Duodenal mucosa (tissue), 2 donors: ENCODE results near the gene LY9.

Experiments used
- H3K27ac ChIP-seq: one replicate; pipeline ENCODE4 v1.7.0; 2013; ENCODE audit warnings: low read depth, low read length
- H3K27me3 ChIP-seq, 2 donors: one replicate each; pipeline ENCODE4 v1.7.0; 2013; ENCODE audit warnings: low read length in 2 of 2, control low read depth in 1 of 2; ENCODE audit not compliant: insufficient read depth in 2 of 2, control insufficient read depth in 1 of 2
- H3K36me3 ChIP-seq, 2 donors: one replicate each; pipeline ENCODE4 v1.7.0; 2013; ENCODE audit warnings: low read length in 2 of 2, control low read depth in 1 of 2; ENCODE audit not compliant: insufficient read depth in 2 of 2, control insufficient read depth in 1 of 2
- H3K4me1 ChIP-seq, 2 donors: one replicate each; pipeline ENCODE4 v1.7.0; 2013; ENCODE audit warnings: low read length in 2 of 2, control low read depth in 1 of 2; ENCODE audit not compliant: insufficient read depth in 2 of 2, control insufficient read depth in 1 of 2
- H3K4me3 ChIP-seq, 2 donors: one replicate each; pipeline ENCODE4 v1.7.0; 2013; ENCODE audit warnings: low read length in 2 of 2, low read depth in 1 of 2
- H3K9ac ChIP-seq, 2 donors: one replicate each; pipeline ENCODE4 v1.7.0; 2013; ENCODE audit warnings: low read length in 2 of 2, low read depth in 1 of 2
- H3K9me3 ChIP-seq, 2 donors: one replicate each; pipeline ENCODE4 v1.7.0; 2013; ENCODE audit warnings: low read length in 2 of 2, control low read depth in 1 of 2; ENCODE audit not compliant: control insufficient read depth in 1 of 2

LY9 gene

GRCh38 chr1:160834945-160835565 is 39.1 kb downstream of the LY9 start:
- no peak overlapping the region for H3K4me3 ChIP-seq
- H3K9me3 ChIP-seq, result no peaks in the 10 kb centered on the region
- H3K4me1 ChIP-seq, result peaks cover 9 to 22% of the 10 kb centered on the region in 2 donors
- H3K36me3 ChIP-seq, result no peaks in the 10 kb centered on the region
- H3K27me3 ChIP-seq, result no peaks in the 10 kb centered on the region
- no peak overlapping the region for H3K27ac ChIP-seq
- no peak overlapping the region for H3K9ac ChIP-seq

- H3K27me3 ChIP-seq, result no peaks in the 10 kb centered on the region
- H3K9ac ChIP-seq, result no peak overlapping the region
- peaks cover 9 to 22% of the 10 kb centered on the region in 2 donors for H3K4me1 ChIP-seq
- no peaks in the 10 kb centered on the region for H3K36me3 ChIP-seq
- no peak overlapping the region for H3K4me3 ChIP-seq
- H3K9me3 ChIP-seq, result no peaks in the 10 kb centered on the region
- no peak overlapping the region for H3K27ac ChIP-seq
These were observed 39.8 kb downstream of the LY9 start for GRCh38 chr1:160835751-160836150.

- no peaks in the 10 kb centered on the region for H3K36me3 ChIP-seq
- no peaks in the 10 kb centered on the region for H3K27me3 ChIP-seq
- peaks cover 9 to 22% of the 10 kb centered on the region in 2 donors for H3K4me1 ChIP-seq
- H3K4me3 ChIP-seq, result no peak overlapping the region
- no peaks in the 10 kb centered on the region for H3K9me3 ChIP-seq
- no peak overlapping the region for H3K9ac ChIP-seq
- no peak overlapping the region for H3K27ac ChIP-seq
These were observed 40.6 kb downstream of the LY9 start for GRCh38 chr1:160836561-160836960.

- no peaks in the 10 kb centered on the region for H3K27me3 ChIP-seq
- no peak overlapping the region for H3K4me3 ChIP-seq
- no peak overlapping the region for H3K27ac ChIP-seq
- peaks cover 9 to 22% of the 10 kb centered on the region in 2 donors for H3K4me1 ChIP-seq
- no peaks in the 10 kb centered on the region for H3K9me3 ChIP-seq
- H3K9ac ChIP-seq, result no peak overlapping the region
- H3K36me3 ChIP-seq, result no peaks in the 10 kb centered on the region
These were observed 41.1 kb downstream of the LY9 start for GRCh38 chr1:160836981-160837557.

- no peaks in the 10 kb centered on the region for H3K36me3 ChIP-seq
- no peak overlapping the region for H3K27ac ChIP-seq
- no peak overlapping the region for H3K9ac ChIP-seq
- no peak overlapping the region for H3K4me3 ChIP-seq
- H3K27me3 ChIP-seq, result no peaks in the 10 kb centered on the region
- H3K9me3 ChIP-seq, result no peaks in the 10 kb centered on the region
- H3K4me1 ChIP-seq, result peaks cover 9 to 22% of the 10 kb centered on the region in 2 donors
These were observed 41.7 kb downstream of the LY9 start for GRCh38 chr1:160837558-160838205.

GRCh38 chr1:160838888-160839287 is 42.9 kb downstream of the LY9 start:
- no peak overlapping the region for H3K27ac ChIP-seq
- no peak overlapping the region for H3K9ac ChIP-seq
- H3K36me3 ChIP-seq, result no peaks in the 10 kb centered on the region
- peaks cover 9 to 22% of the 10 kb centered on the region in 2 donors for H3K4me1 ChIP-seq
- H3K27me3 ChIP-seq, result no peaks in the 10 kb centered on the region
- no peak overlapping the region for H3K4me3 ChIP-seq
- H3K9me3 ChIP-seq, result no peaks in the 10 kb centered on the region

- Histone ChIP-seq H3K9me3 (no peaks in the 10 kb centered on the region), H3K27ac (no peak overlapping the region), H3K4me1 (peaks cover 9 to 22% of the 10 kb centered on the region in 2 donors), H3K36me3 (no peaks in the 10 kb centered on the region), H3K27me3 (no peaks in the 10 kb centered on the region), H3K9ac (no peak overlapping the region), H3K4me3 (no peak overlapping the region)
These were observed 43.8 kb downstream of the LY9 start for GRCh38 chr1:160839746-160840145.

- Histone ChIP-seq H3K36me3 (no peaks in the 10 kb centered on the region), H3K4me3 (no peak overlapping the region), H3K9me3 (no peaks in the 10 kb centered on the region), H3K27ac (no peak overlapping the region), H3K9ac (no peak overlapping the region), H3K27me3 (no peaks in the 10 kb centered on the region), H3K4me1 (peaks cover 9 to 19% of the 10 kb centered on the region in 2 donors)
These were observed 45.1 kb downstream of the LY9 start for GRCh38 chr1:160841079-160841478.

- H3K27me3 ChIP-seq, result no peaks in the 10 kb centered on the region
- H3K27ac ChIP-seq, result no peak overlapping the region
- no peak overlapping the region for H3K4me3 ChIP-seq
- H3K9ac ChIP-seq, result no peak overlapping the region
- H3K36me3 ChIP-seq, result no peaks in the 10 kb centered on the region
- no peaks in the 10 kb centered on the region for H3K4me1 ChIP-seq
- no peaks in the 10 kb centered on the region for H3K9me3 ChIP-seq
These were observed 48.7 kb downstream of the LY9 start for GRCh38 chr1:160844447-160845232.

- Histone ChIP-seq H3K9ac (no peak overlapping the region), H3K27me3 (no peaks in the 10 kb centered on the region), H3K4me3 (no peak overlapping the region), H3K27ac (no peak overlapping the region), H3K9me3 (no peaks in the 10 kb centered on the region), H3K4me1 (peaks cover 9% of the 10 kb centered on the region in 2 donors), H3K36me3 (no peaks in the 10 kb centered on the region)
These were observed 50.3 kb downstream of the LY9 start for GRCh38 chr1:160846281-160846680.
